ENCODE data around the gene KMT2B. TPM values are rescaled to one million over a fixed set of nuclear protein-coding genes. Genes with fewer than 3 reads are reported as not detected.

KMT2B gene
- total RNA-seq = 6.2 and 19.6 TPM in 2 replicates

GRCh38 chr19:35717665-35718344 is at the start of gene KMT2B:
TSS of gene KMT2B (plus strand) at chr19:35718003. CDS start at chr19:35718019, 16 bp downstream.

GRCh38 chr19:35704218-35704617 is 13.6 kb upstream of the KMT2B start, which contains the start of gene ZBTB32:
TSS of gene ZBTB32 (plus strand) at chr19:35704558. CDS start at chr19:35714627, 10,069 bp downstream.

GRCh38 chr19:35742121-35742724 is 24.4 kb downstream of the KMT2B start, which contains the start of gene IGFLR1:
TSS of gene IGFLR1 (minus strand) at chr19:35742452. CDS start at chr19:35741180, 1,272 bp downstream.

GRCh38 chr19:35745328-35746086 is 27.7 kb downstream of the KMT2B start, which contains the start of the genes PSENEN and U2AF1L4:
TSS of gene PSENEN (plus strand) at chr19:35745651. CDS start at chr19:35745931, 280 bp downstream.
TSS of gene U2AF1L4 (minus strand) at chr19:35745418. CDS start at chr19:35745391, 27 bp downstream.

GRCh38 chr19:35748106-35749020 is 30.6 kb downstream of the KMT2B start, which contains the start of gene LIN37:
TSS of gene LIN37 (plus strand) at chr19:35748576. CDS start at chr19:35748725, 149 bp downstream.

GRCh38 chr19:35756377-35757230 is 38.8 kb downstream of the KMT2B start, which contains the start of gene HSPB6:
TSS of gene HSPB6 (minus strand) at chr19:35757029. CDS start at chr19:35757008, 21 bp downstream.

GRCh38 chr19:35757749-35758608 is 40.2 kb downstream of the KMT2B start, which contains the start of gene PROSER3:
TSS of gene PROSER3 (plus strand) at chr19:35758176. CDS start at chr19:35758216, 40 bp downstream.

GRCh38 chr19:35775298-35776101 is 57.7 kb downstream of the KMT2B start, which contains the start of gene ARHGAP33:
TSS of gene ARHGAP33 (plus strand) at chr19:35775564. CDS start at chr19:35775659, 95 bp downstream.

Other genes starting within 250 kb of the KMT2B start
- gene KRTDAP, start 227.5 kb upstream of the KMT2B start, total RNA-seq = not detected in 2 replicates
- 0.13 TPM in 1 of 2 replicates, not detected in the other for gene DMKN, start 204.4 kb upstream of the KMT2B start, total RNA-seq
- gene SBSN, start 189.7 kb upstream of the KMT2B start, total RNA-seq = not detected in 2 replicates
- not detected in 2 replicates for gene GAPDHS, start 184.5 kb upstream of the KMT2B start, total RNA-seq
- 52.9 and 74.0 TPM in 2 replicates for gene TMEM147, start 172.4 kb upstream of the KMT2B start, total RNA-seq
- gene ATP4A, start 154.3 kb upstream of the KMT2B start, total RNA-seq = not detected in 2 replicates
- gene PMIS2, start 131.8 kb upstream of the KMT2B start, total RNA-seq = not detected in 2 replicates
- gene HAUS5, start 105.3 kb upstream of the KMT2B start, total RNA-seq = 6.0 and 9.3 TPM in 2 replicates
- 32.4 and 33.7 TPM in 2 replicates for gene RBM42, start 89.0 kb upstream of the KMT2B start, total RNA-seq
- 0.13 and 0.49 TPM in 2 replicates for gene ETV2, start 76.3 kb upstream of the KMT2B start, total RNA-seq
- gene COX6B1, start 69.7 kb upstream of the KMT2B start, total RNA-seq = 295 and 323 TPM in 2 replicates
- not detected in 2 replicates for gene UPK1A, start 51.5 kb upstream of the KMT2B start, total RNA-seq
- not detected in 2 replicates for gene ZBTB32, start 13.4 kb upstream of the KMT2B start, total RNA-seq
- gene IGFLR1, start 24.4 kb downstream of the KMT2B start, total RNA-seq = 0.49 and 0.94 TPM in 2 replicates
- gene U2AF1L4, start 27.4 kb downstream of the KMT2B start, total RNA-seq = 4.0 and 6.4 TPM in 2 replicates
- gene PSENEN, start 27.6 kb downstream of the KMT2B start, total RNA-seq = 12.3 and 13.8 TPM in 2 replicates
- 3.9 and 5.0 TPM in 2 replicates for gene LIN37, start 30.6 kb downstream of the KMT2B start, total RNA-seq
- gene HSPB6, start 39.0 kb downstream of the KMT2B start, total RNA-seq = 0.25 and 0.49 TPM in 2 replicates
- gene PROSER3, start 40.2 kb downstream of the KMT2B start, total RNA-seq = 1.5 and 2.5 TPM in 2 replicates
- 2.1 and 4.0 TPM in 2 replicates for gene ARHGAP33, start 57.6 kb downstream of the KMT2B start, total RNA-seq
- gene PRODH2, start 94.8 kb downstream of the KMT2B start, total RNA-seq = not detected in 2 replicates
- not detected in 2 replicates for gene NPHS1, start 134.5 kb downstream of the KMT2B start, total RNA-seq
- under 0.01 TPM in 1 of 2 replicates, not detected in the other for gene KIRREL2, start 138.9 kb downstream of the KMT2B start, total RNA-seq
- gene APLP1, start 150.6 kb downstream of the KMT2B start, total RNA-seq = 1.3 and 8.4 TPM in 2 replicates
- 3.1 and 3.5 TPM in 2 replicates for gene NFKBID, start 182.5 kb downstream of the KMT2B start, total RNA-seq
- gene HCST, start 184.5 kb downstream of the KMT2B start, total RNA-seq = not detected in 2 replicates
- not detected in 2 replicates for gene TYROBP, start 190.3 kb downstream of the KMT2B start, total RNA-seq
- 2.5 and 2.8 TPM in 2 replicates for gene LRFN3, start 218.4 kb downstream of the KMT2B start, total RNA-seq

All from bladder microvascular endothelial cell (primary cell).